ENCODE measurements around the gene KIF5A. TPM values are rescaled to one million over a fixed set of nuclear protein-coding genes. Genes with fewer than 3 reads are reported as not detected.

KIF5A gene
- polyA plus RNA-seq, 2 donors = 0.12 to 0.24 TPM

GRCh38 chr12:57518920-57519795, 30.7 kb upstream of the KIF5A start:
- H3K27ac ChIP-seq (ENCODE audit: low read depth in 2 of 2, low read length in 1 of 2) = peak overlapping the region; percentile 97 to 99
- H3K9me3 ChIP-seq (ENCODE audit: control insufficient read depth in 2 of 2, insufficient read depth in 1 of 2, low read depth in 1 of 2, low read length in 1 of 2) = no peaks in the 10 kb centered on the region
- H3K27me3 ChIP-seq (ENCODE audit: control insufficient read depth in 1 of 2, insufficient read depth in 2 of 2, low read length in 2 of 2) = no peaks in the 10 kb centered on the region
- peaks cover 0 to 14% of the 10 kb centered on the region in 2 donors for H3K4me1 ChIP-seq (ENCODE audit: control insufficient read depth in 2 of 2, insufficient read depth in 2 of 2, low read length in 1 of 2)
- H3K36me3 ChIP-seq (ENCODE audit: control insufficient read depth in 2 of 2, insufficient read depth in 2 of 2, low read length in 1 of 2) = peaks cover 22 to 23% of the 10 kb centered on the region in 2 donors
- 22 to 27% methylated on average over 7 of the region's 7 CpGs for WGBS, 2 donors
- H3K4me3 ChIP-seq (ENCODE audit: low read depth in 1 of 2, low read length in 2 of 2) = peak overlapping the region; percentile 80 to 97

- Histone ChIP-seq H3K27ac (ENCODE audit: low read depth in 2 of 2, low read length in 1 of 2) (peak overlapping the region; percentile 97 to 99), H3K36me3 (ENCODE audit: control insufficient read depth in 2 of 2, insufficient read depth in 2 of 2, low read length in 1 of 2) (peaks cover 21% of the 10 kb centered on the region in 2 donors), H3K9me3 (ENCODE audit: control insufficient read depth in 2 of 2, insufficient read depth in 1 of 2, low read depth in 1 of 2, low read length in 1 of 2) (no peaks in the 10 kb centered on the region), H3K4me3 (ENCODE audit: low read depth in 1 of 2, low read length in 2 of 2) (peak overlapping the region; percentile 80 to 97), H3K4me1 (ENCODE audit: control insufficient read depth in 2 of 2, insufficient read depth in 2 of 2, low read length in 1 of 2) (peaks cover 0 to 15% of the 10 kb centered on the region in 2 donors), H3K27me3 (ENCODE audit: control insufficient read depth in 1 of 2, insufficient read depth in 2 of 2, low read length in 2 of 2) (no peaks in the 10 kb centered on the region)
- WGBS, 2 donors = 0 to 2% methylated on average over 8 of the region's 8 CpGs
Measured at GRCh38 chr12:57519796-57520052, 30.1 kb upstream of the KIF5A start.

- Histone ChIP-seq H3K4me1 (ENCODE audit: control insufficient read depth in 2 of 2, insufficient read depth in 2 of 2, low read length in 1 of 2) (peaks cover under 1 to 15% of the 10 kb centered on the region in 2 donors), H3K27ac (ENCODE audit: low read depth in 2 of 2, low read length in 1 of 2) (peak within 1 kb of the TSS; percentile 97 to 99), H3K9me3 (ENCODE audit: control insufficient read depth in 2 of 2, insufficient read depth in 1 of 2, low read depth in 1 of 2, low read length in 1 of 2) (no peaks in the 10 kb centered on the region), H3K27me3 (ENCODE audit: control insufficient read depth in 1 of 2, insufficient read depth in 2 of 2, low read length in 2 of 2) (no peaks in the 10 kb centered on the region), H3K4me3 (ENCODE audit: low read depth in 1 of 2, low read length in 2 of 2) (peak within 1 kb of the TSS; percentile 80 to 97), H3K36me3 (ENCODE audit: control insufficient read depth in 2 of 2, insufficient read depth in 2 of 2, low read length in 1 of 2) (peaks cover 15% of the 10 kb centered on the region in 2 donors)
- WGBS, 2 donors = 1% methylated on average over 49 to 51 of the region's 52 CpGs
Measured at GRCh38 chr12:57520053-57520818, 29.6 kb upstream of the KIF5A start, which contains the start of gene DDIT3. Gene DDIT3 (minus strand): TSS chr12:57520514. CDS start chr12:57517406, 3,108 bp downstream.

- 36 to 44% methylated on average over 17 of the region's 17 CpGs for WGBS, 2 donors
- Histone ChIP-seq H3K36me3 (ENCODE audit: control insufficient read depth in 2 of 2, insufficient read depth in 2 of 2, low read length in 1 of 2) (peaks cover 7 to 11% of the 10 kb centered on the region in 2 donors), H3K4me1 (ENCODE audit: control insufficient read depth in 2 of 2, insufficient read depth in 2 of 2, low read length in 1 of 2) (peaks cover 2 to 15% of the 10 kb centered on the region in 2 donors), H3K4me3 (ENCODE audit: low read depth in 1 of 2, low read length in 2 of 2) (no peak overlapping the region), H3K27ac (ENCODE audit: low read depth in 2 of 2, low read length in 1 of 2) (peak overlapping the region; percentile 97 to 99), H3K27me3 (ENCODE audit: control insufficient read depth in 1 of 2, insufficient read depth in 2 of 2, low read length in 2 of 2) (no peaks in the 10 kb centered on the region), H3K9me3 (ENCODE audit: control insufficient read depth in 2 of 2, insufficient read depth in 1 of 2, low read depth in 1 of 2, low read length in 1 of 2) (no peaks in the 10 kb centered on the region)
Measured at GRCh38 chr12:57521525-57522010, 28.3 kb upstream of the KIF5A start.

GRCh38 chr12:57522011-57522886, 27.6 kb upstream of the KIF5A start, which contains the start of gene MBD6:
Gene MBD6 (plus strand): TSS chr12:57522824. CDS start chr12:57524304, 1,480 bp downstream.
- Histone ChIP-seq H3K4me3 (ENCODE audit: low read depth in 1 of 2, low read length in 2 of 2) (peak within 1 kb of the TSS; percentile 67 to 74), H3K4me1 (ENCODE audit: control insufficient read depth in 2 of 2, insufficient read depth in 2 of 2, low read length in 1 of 2) (peaks cover 2 to 15% of the 10 kb centered on the region in 2 donors), H3K9me3 (ENCODE audit: control insufficient read depth in 2 of 2, insufficient read depth in 1 of 2, low read depth in 1 of 2, low read length in 1 of 2) (no peaks in the 10 kb centered on the region), H3K27me3 (ENCODE audit: control insufficient read depth in 1 of 2, insufficient read depth in 2 of 2, low read length in 2 of 2) (no peaks in the 10 kb centered on the region), H3K36me3 (ENCODE audit: control insufficient read depth in 2 of 2, insufficient read depth in 2 of 2, low read length in 1 of 2) (peaks cover 3 to 11% of the 10 kb centered on the region in 2 donors), H3K27ac (ENCODE audit: low read depth in 2 of 2, low read length in 1 of 2) (peak within 1 kb of the TSS; percentile 97 to 99)
- 1 to 3% methylated on average over 9 to 57 of the region's 57 CpGs for WGBS, 2 donors

DNA sequence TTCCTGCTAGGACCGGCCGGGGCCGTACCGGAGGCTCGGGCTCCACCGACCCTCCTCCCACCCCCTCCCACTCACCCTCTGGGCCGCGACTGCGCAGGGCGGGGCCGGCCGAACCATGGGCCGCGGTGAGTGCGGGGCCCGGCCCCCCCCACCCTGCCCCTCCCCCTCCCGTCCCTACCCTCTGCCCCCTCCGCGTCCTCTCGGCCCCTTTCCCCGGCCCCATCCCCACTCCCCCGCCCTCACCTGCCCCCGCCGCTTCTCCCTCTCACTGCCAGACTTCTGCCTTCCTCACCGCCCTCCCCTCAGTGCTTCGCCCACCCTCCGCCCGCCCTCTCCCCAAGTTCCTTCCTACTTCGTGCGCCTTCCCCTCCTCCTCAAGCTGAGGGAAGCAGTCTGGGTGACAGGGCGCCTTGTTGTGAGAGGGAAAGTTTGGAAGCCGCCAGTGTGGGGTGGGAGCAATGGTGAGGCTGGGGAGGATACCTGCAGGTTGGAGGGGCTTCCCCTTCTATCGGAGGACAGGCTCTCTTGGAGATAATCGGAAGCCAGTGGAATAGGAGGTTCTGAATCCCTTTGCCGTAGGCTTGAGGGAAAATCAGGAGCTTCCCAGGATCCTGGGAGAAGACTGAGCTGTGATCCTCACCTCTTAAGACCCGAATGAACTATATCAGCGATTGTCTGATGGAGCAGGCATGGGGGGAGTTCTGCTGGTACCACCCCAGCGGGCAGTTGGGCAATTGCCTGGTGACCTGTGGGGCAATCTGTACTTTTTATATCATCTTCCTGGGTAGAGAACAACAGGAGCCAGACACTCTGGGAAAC, 26.7 kb upstream of the KIF5A start:
- 0 to 1% methylated on average over 22 to 36 of the region's 38 CpGs for WGBS, 2 donors
- H3K9me3 ChIP-seq (ENCODE audit: control insufficient read depth in 2 of 2, insufficient read depth in 1 of 2, low read depth in 1 of 2, low read length in 1 of 2) = no peaks in the 10 kb centered on the region
- no peaks in the 10 kb centered on the region for H3K27me3 ChIP-seq (ENCODE audit: control insufficient read depth in 1 of 2, insufficient read depth in 2 of 2, low read length in 2 of 2)
- peaks cover 2 to 15% of the 10 kb centered on the region in 2 donors for H3K4me1 ChIP-seq (ENCODE audit: control insufficient read depth in 2 of 2, insufficient read depth in 2 of 2, low read length in 1 of 2)
- H3K4me3 ChIP-seq (ENCODE audit: low read depth in 1 of 2, low read length in 2 of 2) = peak overlapping the region; percentile 67 to 74
- H3K36me3 ChIP-seq (ENCODE audit: control insufficient read depth in 2 of 2, insufficient read depth in 2 of 2, low read length in 1 of 2) = peaks cover 4 to 13% of the 10 kb centered on the region in 2 donors
- H3K27ac ChIP-seq (ENCODE audit: low read depth in 2 of 2, low read length in 1 of 2) = peak overlapping the region; percentile 97 to 99

GRCh38 chr12:57523706-57524614, 25.9 kb upstream of the KIF5A start:
- peak overlapping the region; percentile 97 to 99 for H3K27ac ChIP-seq (ENCODE audit: low read depth in 2 of 2, low read length in 1 of 2)
- 57 to 60% methylated on average over 14 of the region's 14 CpGs for WGBS, 2 donors
- no peaks in the 10 kb centered on the region for H3K27me3 ChIP-seq (ENCODE audit: control insufficient read depth in 1 of 2, insufficient read depth in 2 of 2, low read length in 2 of 2)
- H3K36me3 ChIP-seq (ENCODE audit: control insufficient read depth in 2 of 2, insufficient read depth in 2 of 2, low read length in 1 of 2) = peaks cover 8 to 13% of the 10 kb centered on the region in 2 donors
- H3K4me1 ChIP-seq (ENCODE audit: control insufficient read depth in 2 of 2, insufficient read depth in 2 of 2, low read length in 1 of 2) = peaks cover 2 to 15% of the 10 kb centered on the region in 2 donors
- H3K9me3 ChIP-seq (ENCODE audit: control insufficient read depth in 2 of 2, insufficient read depth in 1 of 2, low read depth in 1 of 2, low read length in 1 of 2) = no peaks in the 10 kb centered on the region
- peak overlapping the region; percentile 67 to 74 for H3K4me3 ChIP-seq (ENCODE audit: low read depth in 1 of 2, low read length in 2 of 2)

All from esophagus (tissue), 2 donors.